Muscle of leg (tissue), 11 donors: Measurements from ENCODE around the gene ITGB5. TPM values are rescaled to one million over a fixed set of nuclear protein-coding genes. Genes with fewer than 3 reads are reported as not detected.
A peak's percentile ranks its signal among the peaks of the same experiment; 100 is the strongest.

Experiments used
- DNase-seq: peaks from one replicate; pipeline ENCODE4 v3.0.0; 2013
- H3K27ac ChIP-seq: one replicate; pipeline ENCODE4 v1.5.1; 2013; ENCODE audit warnings: mild to moderate bottlenecking, low read length, control low read depth
- H3K27me3 ChIP-seq: one replicate; pipeline ENCODE4 v1.6.1; 2013; ENCODE audit warnings: low read length; ENCODE audit not compliant: control insufficient read depth, insufficient read depth
- H3K36me3 ChIP-seq: one replicate; pipeline ENCODE4 v1.6.1; 2013; ENCODE audit warnings: low read length; ENCODE audit not compliant: control insufficient read depth, insufficient read depth
- H3K4me1 ChIP-seq: one replicate; pipeline ENCODE4 v1.6.1; 2013; ENCODE audit warnings: low read length; ENCODE audit not compliant: control insufficient read depth, insufficient read depth
- H3K4me3 ChIP-seq: one replicate; pipeline ENCODE4 v1.5.1; 2013; ENCODE audit warnings: low read length, control low read depth
- H3K9me3 ChIP-seq: replicated peaks from 2 replicates; pipeline ENCODE4 v1.6.1; 2013; ENCODE audit warnings: low read depth, low read length; ENCODE audit not compliant: control insufficient read depth
- WGBS: methylation state at CpG from one replicate; pipeline ENCODE4 v1.1.5; 2013; ENCODE audit warnings: missing lambda C conversion rate; ENCODE audit not compliant: insufficient coverage; 5-methylcytosine and 5-hydroxymethylcytosine counted together
- polyA plus RNA-seq, 8 donors: library from polyadenylated mRNA; unstranded; fragments of 120-200 nt; gene quantifications; one replicate each; pipeline versions ENCODE4 v1.2.1 to v1.2.3, GENCODE V29; 2013; ENCODE audit warnings: inconsistent platforms in 1 of 8, low replicate concordance in 1 of 8; ENCODE audit not compliant: insufficient read length in 8 of 8, insufficient read depth in 1 of 8
- total RNA-seq: library from RNA; stranded (reverse); fragments of 120-200 nt; gene quantifications from one replicate; pipeline ENCODE4 v1.2.4, GENCODE V29; 2013

Gene ITGB5
- total and polyA plus RNA-seq, 9 donors: 14.3 to 60.4 (median 30.6) TPM

DNA sequence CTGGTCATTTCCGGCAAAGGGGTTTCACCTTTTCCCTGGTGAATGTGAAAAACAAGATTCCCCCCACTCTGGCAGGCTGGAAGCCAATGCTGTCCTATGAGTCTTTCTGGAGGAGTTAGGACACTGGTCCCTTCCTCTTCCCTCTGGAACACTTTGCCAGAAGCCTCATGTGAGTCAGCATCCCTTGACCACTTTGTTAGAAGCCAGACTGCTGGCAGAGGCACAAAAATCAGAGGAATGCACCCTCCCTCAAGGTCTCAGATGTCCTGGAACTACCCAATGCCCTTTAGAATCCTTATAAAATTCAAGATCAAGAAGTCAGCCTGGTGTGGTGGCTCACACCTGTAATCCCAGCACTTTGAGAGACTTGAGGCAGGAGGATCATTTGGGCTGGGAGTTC lies 26.6 kb downstream of the ITGB5 start:
- DNase-seq: no peak
- no peak overlapping the region for H3K27ac ChIP-seq
- H3K9me3 ChIP-seq: no peaks in the 10 kb centered on the region
- no CpG with 5 or more reads among the region's 1 CpG for WGBS
- no peaks in the 10 kb centered on the region for H3K36me3 ChIP-seq
- no peaks in the 10 kb centered on the region for H3K27me3 ChIP-seq
- H3K4me1 ChIP-seq: peaks cover 6% of the 10 kb centered on the region
- H3K4me3 ChIP-seq: no peak overlapping the region

- WGBS: 76% methylated on average over 6 of the region's 7 CpGs
- Histone ChIP-seq H3K36me3 (no peaks in the 10 kb centered on the region), H3K9me3 (no peaks in the 10 kb centered on the region), H3K27ac (no peak overlapping the region), H3K4me1 (peaks cover 6% of the 10 kb centered on the region), H3K4me3 (no peak overlapping the region), H3K27me3 (no peaks in the 10 kb centered on the region)
- peak; percentile 27 for DNase-seq
Measured at GRCh38 chr3:124859025-124859424, 28.1 kb downstream of the ITGB5 start.

DNA sequence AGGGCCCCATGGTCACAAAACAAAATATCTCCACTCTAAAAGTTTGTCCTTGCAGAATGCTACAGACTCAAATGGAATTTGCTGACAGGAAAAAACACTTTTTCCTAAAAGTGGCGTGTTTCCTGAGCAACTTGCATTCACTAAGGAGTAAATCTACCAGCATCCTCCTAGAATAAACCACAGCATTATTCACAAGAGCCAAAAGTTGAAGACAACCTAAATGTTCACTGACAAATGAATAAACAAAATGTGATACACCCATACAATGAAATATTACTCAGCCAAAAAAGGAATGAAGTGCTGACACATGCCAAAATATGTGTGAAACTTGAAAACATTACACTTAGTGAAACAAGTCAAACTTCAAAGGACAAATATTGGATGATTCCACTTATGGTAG lies 28.9 kb downstream of the ITGB5 start:
- no CpG with 5 or more reads among the region's 1 CpG for WGBS
- H3K27ac ChIP-seq: no peak overlapping the region
- H3K36me3 ChIP-seq: no peaks in the 10 kb centered on the region
- no peaks in the 10 kb centered on the region for H3K9me3 ChIP-seq
- H3K27me3 ChIP-seq: no peaks in the 10 kb centered on the region
- DNase-seq: peak; percentile 51
- H3K4me1 ChIP-seq: peaks cover 6% of the 10 kb centered on the region
- H3K4me3 ChIP-seq: no peak overlapping the region

GRCh38 chr3:124856677-124857076 lies 30.5 kb downstream of the ITGB5 start:
- H3K4me3 ChIP-seq: no peak overlapping the region
- H3K9me3 ChIP-seq: no peaks in the 10 kb centered on the region
- H3K4me1 ChIP-seq: peaks cover 4% of the 10 kb centered on the region
- H3K27me3 ChIP-seq: no peaks in the 10 kb centered on the region
- H3K36me3 ChIP-seq: no peaks in the 10 kb centered on the region
- 83% methylated on average over 2 of the region's 2 CpGs for WGBS
- DNase-seq: no peak
- H3K27ac ChIP-seq: no peak overlapping the region

DNA sequence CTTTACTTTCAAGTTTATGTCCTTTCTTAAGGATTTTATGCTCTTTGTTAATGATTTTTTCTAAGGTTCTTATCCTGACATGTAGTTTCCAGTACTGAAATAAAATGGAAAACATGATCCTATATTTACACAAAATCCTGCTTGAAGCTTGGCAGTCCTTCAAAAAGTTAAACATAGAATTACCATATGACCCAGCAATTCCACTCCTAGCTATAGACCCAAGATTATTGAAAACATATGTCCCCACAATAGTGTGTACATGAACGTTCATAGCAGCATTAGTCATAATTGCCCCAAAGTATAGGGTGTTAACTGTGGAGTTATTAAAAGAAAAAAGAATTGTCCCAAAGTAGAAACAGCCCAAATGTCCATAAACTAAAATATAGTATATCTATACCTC lies 33.2 kb downstream of the ITGB5 start:
- H3K4me1 ChIP-seq: no peaks in the 10 kb centered on the region
- DNase-seq: peak; percentile 38
- no CpG with 5 or more reads among the region's 1 CpG for WGBS
- H3K27me3 ChIP-seq: no peaks in the 10 kb centered on the region
- H3K4me3 ChIP-seq: no peak overlapping the region
- H3K27ac ChIP-seq: no peak overlapping the region
- no peaks in the 10 kb centered on the region for H3K9me3 ChIP-seq
- H3K36me3 ChIP-seq: no peaks in the 10 kb centered on the region

GRCh38 chr3:124853446-124853845 lies 33.7 kb downstream of the ITGB5 start:
- no CpG with 5 or more reads among the region's 3 CpGs for WGBS
- Histone ChIP-seq H3K27me3 (no peaks in the 10 kb centered on the region), H3K36me3 (no peaks in the 10 kb centered on the region), H3K4me3 (no peak overlapping the region), H3K9me3 (no peaks in the 10 kb centered on the region), H3K27ac (no peak overlapping the region), H3K4me1 (no peaks in the 10 kb centered on the region)
- DNase-seq: no peak

- Histone ChIP-seq H3K27ac (no peak overlapping the region), H3K4me3 (no peak overlapping the region), H3K9me3 (no peaks in the 10 kb centered on the region), H3K36me3 (peaks cover 2% of the 10 kb centered on the region), H3K4me1 (no peaks in the 10 kb centered on the region), H3K27me3 (no peaks in the 10 kb centered on the region)
- WGBS: 84% methylated on average over 11 of the region's 12 CpGs
- no peak for DNase-seq
Measured at GRCh38 chr3:124851905-124852304, 35.3 kb downstream of the ITGB5 start.

DNA sequence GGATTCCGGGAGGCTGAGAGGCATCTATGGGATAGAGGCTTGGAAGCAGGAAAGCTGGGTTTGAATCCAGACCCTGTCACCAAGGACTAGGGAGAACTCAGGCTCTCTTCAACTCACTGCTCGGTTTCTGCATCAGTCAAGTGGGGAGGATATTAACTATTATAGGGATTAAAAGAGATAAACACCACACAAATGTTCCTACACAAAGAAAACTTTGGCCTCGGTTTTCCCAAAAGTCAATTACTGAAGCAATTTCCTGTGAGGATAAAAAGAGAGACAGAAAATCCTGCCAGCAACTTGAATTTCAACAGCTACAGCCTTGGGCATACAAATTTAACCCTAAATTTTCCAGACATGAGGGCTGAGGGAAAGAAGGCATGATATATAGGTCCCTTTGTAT lies 36.0 kb downstream of the ITGB5 start:
- Histone ChIP-seq H3K27ac (no peak overlapping the region), H3K4me3 (no peak overlapping the region), H3K4me1 (no peaks in the 10 kb centered on the region), H3K27me3 (no peaks in the 10 kb centered on the region), H3K9me3 (no peaks in the 10 kb centered on the region), H3K36me3 (peaks cover 5% of the 10 kb centered on the region)
- DNase-seq: no peak
- 57% methylated on average over 1 of the region's 3 CpGs for WGBS

DNA sequence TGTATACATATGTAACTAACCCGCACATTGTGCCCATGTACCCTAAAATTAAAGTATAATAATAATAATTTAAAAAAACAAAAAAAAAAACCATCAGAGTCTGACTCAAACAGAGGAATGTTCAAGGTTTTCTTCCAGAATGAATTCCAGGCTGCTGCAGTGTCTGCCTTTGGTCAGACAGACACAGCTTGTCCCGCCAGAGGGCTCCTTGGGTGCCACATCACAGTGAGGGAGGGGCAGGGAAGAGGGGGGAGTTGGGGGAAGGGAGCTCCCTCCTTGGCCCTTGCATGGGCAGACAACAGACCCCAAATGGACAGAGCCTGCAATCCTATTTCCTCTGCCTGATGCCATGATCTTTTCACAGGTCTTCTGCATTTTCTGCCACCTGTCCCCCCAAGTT lies 36.5 kb downstream of the ITGB5 start:
- no peaks in the 10 kb centered on the region for H3K9me3 ChIP-seq
- H3K27me3 ChIP-seq: no peaks in the 10 kb centered on the region
- H3K4me1 ChIP-seq: no peaks in the 10 kb centered on the region
- no peak overlapping the region for H3K4me3 ChIP-seq
- WGBS: 83% methylated on average over 1 of the region's 2 CpGs
- DNase-seq: no peak
- H3K36me3 ChIP-seq: peaks cover 6% of the 10 kb centered on the region
- no peak overlapping the region for H3K27ac ChIP-seq

DNA sequence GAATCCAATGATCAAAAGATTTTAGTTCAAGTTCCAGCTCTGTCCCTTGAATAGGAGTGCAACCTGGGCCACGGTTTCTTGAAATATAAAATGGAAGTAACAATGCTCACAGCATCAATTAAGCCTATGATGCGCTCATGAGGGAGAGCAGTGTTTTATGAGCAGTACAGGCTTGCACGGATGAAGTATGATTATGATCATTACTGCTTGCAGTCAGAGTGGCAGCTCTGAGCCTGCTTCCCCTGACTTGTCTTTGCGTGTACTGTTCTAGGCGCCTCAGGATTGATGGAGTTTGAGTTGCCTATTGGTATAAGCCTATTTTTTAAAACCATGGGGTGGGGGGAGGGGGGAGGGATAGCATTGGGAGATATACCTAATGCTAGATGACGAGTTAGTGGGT lies 37.0 kb downstream of the ITGB5 start:
- Histone ChIP-seq H3K27ac (no peak overlapping the region), H3K36me3 (peaks cover 6% of the 10 kb centered on the region), H3K4me3 (no peak overlapping the region), H3K4me1 (peaks cover 2% of the 10 kb centered on the region), H3K9me3 (no peaks in the 10 kb centered on the region), H3K27me3 (no peaks in the 10 kb centered on the region)
- DNase-seq: no peak
- WGBS: 88% methylated on average over 3 of the region's 6 CpGs

DNA sequence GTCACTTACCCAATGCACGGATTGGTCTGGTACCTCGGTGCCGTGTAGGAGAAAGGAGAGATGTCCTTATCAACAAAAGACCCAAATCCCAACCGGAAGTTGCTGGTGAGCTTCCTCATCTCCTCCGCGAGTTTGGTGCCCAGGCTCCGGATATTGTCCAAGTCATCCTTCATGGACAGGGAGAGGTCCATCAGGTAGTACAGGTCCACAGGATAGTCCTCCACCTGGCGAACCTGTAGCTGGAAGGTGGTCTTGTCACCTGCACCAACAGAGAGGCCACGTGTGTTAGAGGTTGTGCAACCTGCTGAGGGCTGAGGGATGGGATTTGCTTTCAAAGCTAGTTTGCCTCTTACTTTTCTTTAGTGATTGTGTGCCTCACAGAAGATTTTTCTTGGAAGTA lies 38.9 kb downstream of the ITGB5 start:
- Histone ChIP-seq H3K4me3 (no peak overlapping the region), H3K27ac (no peak overlapping the region), H3K4me1 (peaks cover 8% of the 10 kb centered on the region), H3K9me3 (no peaks in the 10 kb centered on the region), H3K36me3 (peaks cover 6% of the 10 kb centered on the region), H3K27me3 (no peaks in the 10 kb centered on the region)
- no peak for DNase-seq
- 95% methylated on average over 4 of the region's 9 CpGs for WGBS
